CD4-positive, alpha-beta T cell (primary cell): ENCODE data around the gene PROSER2. TPM values are rescaled to one million over a fixed set of nuclear protein-coding genes. Genes with fewer than 3 reads are reported as not detected.

Source experiments
- ATAC-seq: fragments of 200-7000 bp; cut with Tn5 transposase; one replicate; pipeline ENCODE4 v1.10.0; 2022; ENCODE audit warnings: mild to moderate bottlenecking; ENCODE audit not compliant: poor library complexity
- CTCF ChIA-PET: fragments of 350-600 bp; sonication (Branson Sonifier 250); formaldehyde crosslinking; loops from one replicate; lab custom pipeline; 2021; ENCODE audit warnings: antibody characterized with exemption, inconsistent platforms; lab: Charles Lee
- POLR2A ChIA-PET: fragments of 350-600 bp; sonication (Branson Sonifier 250); formaldehyde crosslinking; loops from one replicate; lab custom pipeline; 2021; ENCODE audit warnings: antibody characterized with exemption, inconsistent platforms; lab: Charles Lee
- DNase-seq, 14 experiments: peaks; one replicate each; pipeline ENCODE4 v3.0.0-alpha.2; 2013 to 2020; ENCODE audit warnings: mixed read lengths in 2 of 14
- H3K27ac ChIP-seq, 2 donors: one replicate each; pipeline versions ENCODE4 v1.5.1 to v1.7.0; 2013; ENCODE audit warnings: low read length in 2 of 2, low read depth in 1 of 2, mild to moderate bottlenecking in 1 of 2
- H3K27me3 ChIP-seq, 2 experiments: 1 replicate in 1 of 2; 2 replicates in 1 of 2; pipeline versions ENCODE4 v1.6.1 to v1.7.0; 2013; ENCODE audit warnings: low read length in 2 of 2, control low read depth in 1 of 2, mild to moderate bottlenecking in 1 of 2, moderate library complexity in 1 of 2; ENCODE audit not compliant: insufficient read depth in 2 of 2, control insufficient read depth in 1 of 2
- H3K36me3 ChIP-seq: one replicate; pipeline ENCODE4 v1.6.1; 2013; ENCODE audit warnings: low read length, control low read depth; ENCODE audit not compliant: insufficient read depth
- H3K4me1 ChIP-seq: one replicate; pipeline ENCODE4 v1.6.1; 2013; ENCODE audit warnings: low read length, control low read depth; ENCODE audit not compliant: insufficient read depth
- H3K4me3 ChIP-seq: one replicate; pipeline ENCODE4 v1.5.1; 2013; ENCODE audit warnings: mild to moderate bottlenecking, low read length, moderate library complexity
- H3K9me3 ChIP-seq, 2 experiments: 1 replicate in 1 of 2; 2 replicates in 1 of 2; pipeline versions ENCODE4 v1.6.1 to v1.7.0; 2013; ENCODE audit warnings: low read length in 2 of 2, mild to moderate bottlenecking in 2 of 2, control low read depth in 1 of 2, moderate library complexity in 1 of 2; ENCODE audit not compliant: control insufficient read depth in 1 of 2, insufficient read depth in 1 of 2
- H3K27ac Mint-ChIP-seq: one replicate; pipeline ENCODE4 v1.8.0; 2020; ENCODE audit warnings: mixed read lengths
- H3K27me3 Mint-ChIP-seq: one replicate; pipeline ENCODE4 v1.8.0; 2021; ENCODE audit warnings: mixed read lengths
- H3K36me3 Mint-ChIP-seq: one replicate; pipeline ENCODE4 v1.8.0; 2021; ENCODE audit warnings: low read depth, mixed read lengths
- H3K4me1 Mint-ChIP-seq: one replicate; pipeline ENCODE4 v1.8.0; 2021; ENCODE audit warnings: low read depth, mixed read lengths
- H3K4me3 Mint-ChIP-seq: one replicate; pipeline ENCODE4 v1.8.0; 2020; ENCODE audit warnings: mild to moderate bottlenecking, mixed read lengths
- H3K9me3 Mint-ChIP-seq: one replicate; pipeline ENCODE4 v1.8.0; 2020; ENCODE audit warnings: mixed read lengths
- intact Hi-C, 2 experiments: fragments of 100-400 bp; cut with DNase I in 1 of 2; cut with micrococcal nuclease in 1 of 2; formaldehyde crosslinking; loops; one replicate each; pipeline versions ENCODE4 v1.15.1 to v1.9.0; 2023 to 2025; cut with DNase I, micrococcal nuclease
- total RNA-seq, 174 experiments: library from RNA in 2 of 174; stranded (reverse) in 2 of 174; gene quantifications; one replicate each; pipeline ENCODE4 v1.2.3 and lab custom pipeline; 2021 to 2026
- TF ChIP-seq, protein P1 (sequence below): fragments of 200-600 bp; IDR thresholded peaks from one replicate; pipeline ENCODE4 v1.8.0; 2022; ENCODE audit warnings: antibody characterized with exemption, mild to moderate bottlenecking

Gene PROSER2
- total RNA-seq, 2 experiments from 2014 or later: 1.1 TPM

DNA sequence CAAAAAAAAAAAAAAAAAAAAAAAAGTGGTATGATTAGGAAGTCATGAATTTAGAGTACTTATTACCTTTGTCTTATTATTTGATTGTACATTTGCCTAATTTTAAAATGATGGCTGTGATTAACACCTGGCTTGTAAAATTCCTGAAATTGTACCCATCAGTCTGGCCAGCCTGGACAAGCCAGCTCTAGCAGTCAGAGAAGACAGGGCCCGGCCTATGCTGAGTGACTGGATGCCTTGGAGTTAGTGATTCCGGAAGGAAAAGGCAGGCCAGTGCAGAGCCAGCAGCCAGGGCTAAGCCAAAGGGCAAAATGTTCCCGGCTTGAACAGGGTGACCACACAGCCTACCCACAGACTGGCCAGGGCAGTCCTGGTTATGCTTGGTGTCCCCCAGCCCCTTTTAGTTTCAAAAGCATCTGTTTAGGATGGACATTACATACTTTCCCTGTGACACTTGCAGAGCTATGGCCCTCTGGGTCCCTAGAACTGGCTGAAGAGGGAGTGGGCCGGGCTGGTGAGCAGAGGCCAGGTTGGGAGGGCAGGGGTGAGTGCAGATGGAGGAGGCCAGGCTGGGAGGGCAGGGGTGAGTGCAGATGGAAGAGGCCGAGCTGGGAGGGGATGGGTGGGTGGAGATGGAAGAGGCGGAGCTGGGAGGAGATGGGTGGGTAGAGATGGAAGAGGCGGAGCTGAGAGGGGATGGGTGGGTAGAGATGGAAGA lies 61.7 kb downstream of the PROSER2 start:
- ATAC-seq (no peak), DNase-seq (no peak)
- H3K27ac ChIP-seq: no peak overlapping the region
- no peak overlapping the region for H3K4me3 Mint-ChIP-seq
- H3K9me3 ChIP-seq: no peaks in the 10 kb centered on the region
- no peaks in the 10 kb centered on the region for H3K36me3 Mint-ChIP-seq
- H3K4me3 ChIP-seq: no peak overlapping the region
- no peaks in the 10 kb centered on the region for H3K27me3 ChIP-seq
- H3K36me3 ChIP-seq: no peaks in the 10 kb centered on the region
- ChIA-PET POLR2A (no interaction called here), CTCF (no interaction called here)
- no peaks in the 10 kb centered on the region for H3K9me3 Mint-ChIP-seq
- intact Hi-C loops: no loop called here
- H3K4me1 ChIP-seq: peaks cover 14% of the 10 kb centered on the region
- no peak overlapping the region for H3K27ac Mint-ChIP-seq
- TF ChIP-seq, protein P1, sequence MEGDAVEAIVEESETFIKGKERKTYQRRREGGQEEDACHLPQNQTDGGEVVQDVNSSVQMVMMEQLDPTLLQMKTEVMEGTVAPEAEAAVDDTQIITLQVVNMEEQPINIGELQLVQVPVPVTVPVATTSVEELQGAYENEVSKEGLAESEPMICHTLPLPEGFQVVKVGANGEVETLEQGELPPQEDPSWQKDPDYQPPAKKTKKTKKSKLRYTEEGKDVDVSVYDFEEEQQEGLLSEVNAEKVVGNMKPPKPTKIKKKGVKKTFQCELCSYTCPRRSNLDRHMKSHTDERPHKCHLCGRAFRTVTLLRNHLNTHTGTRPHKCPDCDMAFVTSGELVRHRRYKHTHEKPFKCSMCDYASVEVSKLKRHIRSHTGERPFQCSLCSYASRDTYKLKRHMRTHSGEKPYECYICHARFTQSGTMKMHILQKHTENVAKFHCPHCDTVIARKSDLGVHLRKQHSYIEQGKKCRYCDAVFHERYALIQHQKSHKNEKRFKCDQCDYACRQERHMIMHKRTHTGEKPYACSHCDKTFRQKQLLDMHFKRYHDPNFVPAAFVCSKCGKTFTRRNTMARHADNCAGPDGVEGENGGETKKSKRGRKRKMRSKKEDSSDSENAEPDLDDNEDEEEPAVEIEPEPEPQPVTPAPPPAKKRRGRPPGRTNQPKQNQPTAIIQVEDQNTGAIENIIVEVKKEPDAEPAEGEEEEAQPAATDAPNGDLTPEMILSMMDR: no peak
- no peaks in the 10 kb centered on the region for H3K27me3 Mint-ChIP-seq
- H3K4me1 Mint-ChIP-seq: no peaks in the 10 kb centered on the region

DNA sequence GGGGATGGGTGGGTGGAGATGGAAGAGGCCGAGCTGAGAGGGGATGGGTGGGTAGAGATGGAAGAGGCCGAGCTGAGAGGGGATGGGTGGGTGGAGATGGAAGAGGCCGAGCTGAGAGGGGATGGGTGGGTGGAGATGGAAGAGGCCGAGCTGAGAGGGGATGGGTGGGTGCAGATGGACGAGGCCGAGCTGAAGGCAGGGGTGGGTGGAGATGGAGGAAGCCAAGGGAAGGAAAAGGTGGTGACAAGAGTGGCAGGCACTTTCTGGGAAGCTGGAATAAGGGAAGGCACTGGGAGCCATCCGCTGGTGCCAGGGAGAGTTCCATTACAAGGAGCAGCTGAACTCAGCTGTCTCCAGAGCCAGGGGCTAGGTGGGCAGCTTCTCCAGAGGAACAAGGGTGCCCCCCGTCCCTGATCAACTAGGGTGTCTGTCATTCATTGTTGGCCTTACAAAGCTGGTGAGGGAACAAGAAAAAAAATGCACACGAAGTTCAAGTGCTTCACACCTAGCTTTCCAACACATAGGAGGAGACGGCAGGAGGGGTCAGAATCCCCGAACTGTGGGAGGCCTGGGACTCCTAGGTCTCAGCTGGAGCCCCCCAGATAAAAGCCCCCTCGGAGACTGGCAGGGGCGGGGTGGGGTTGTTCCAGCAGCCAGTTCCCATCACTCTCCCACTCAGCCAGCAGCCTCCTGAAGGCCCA lies 62.4 kb downstream of the PROSER2 start:
- ChIA-PET POLR2A (no interaction called here), CTCF (no interaction called here)
- H3K4me1 ChIP-seq: peaks cover 14% of the 10 kb centered on the region
- Mint-ChIP-seq H3K36me3 (no peaks in the 10 kb centered on the region), H3K9me3 (no peaks in the 10 kb centered on the region), H3K4me1 (no peaks in the 10 kb centered on the region), H3K4me3 (no peak overlapping the region), H3K27ac (no peak overlapping the region), H3K27me3 (no peaks in the 10 kb centered on the region)
- intact Hi-C loops: no loop called here
- no peaks in the 10 kb centered on the region for H3K27me3 ChIP-seq
- H3K27ac ChIP-seq: no peak overlapping the region
- H3K4me3 ChIP-seq: no peak overlapping the region
- H3K9me3 ChIP-seq: no peaks in the 10 kb centered on the region
- H3K36me3 ChIP-seq: no peaks in the 10 kb centered on the region
- DNase-seq (no peak), ATAC-seq (no peak)
- TF ChIP-seq, protein P1: no peak

DNA sequence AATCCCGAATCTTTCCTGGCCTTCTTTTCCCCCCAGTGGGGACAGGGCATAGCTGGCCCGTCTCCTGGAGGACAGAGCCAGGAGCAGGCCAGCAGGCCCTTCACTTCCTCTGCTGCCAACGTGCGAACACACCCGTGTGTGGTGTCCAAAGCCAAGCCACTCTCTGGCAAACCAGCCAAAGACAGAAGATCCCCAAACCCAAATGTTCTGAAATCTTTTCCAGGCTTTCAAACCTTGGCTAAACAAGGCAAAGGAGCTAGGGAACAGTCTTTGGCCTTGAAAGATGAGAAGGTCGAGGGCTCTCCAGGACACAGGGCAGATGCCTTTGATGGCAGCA lies 63.0 kb downstream of the PROSER2 start:
- H3K27me3 ChIP-seq: no peaks in the 10 kb centered on the region
- POLR2A ChIA-PET: no interaction called here
- intact Hi-C loops: no loop called here
- H3K36me3 Mint-ChIP-seq: no peaks in the 10 kb centered on the region
- H3K4me1 Mint-ChIP-seq: no peaks in the 10 kb centered on the region
- CTCF ChIA-PET: no interaction called here
- H3K9me3 ChIP-seq: no peaks in the 10 kb centered on the region
- H3K27ac ChIP-seq: no peak overlapping the region
- H3K9me3 Mint-ChIP-seq: no peaks in the 10 kb centered on the region
- peaks cover 14% of the 10 kb centered on the region for H3K4me1 ChIP-seq
- H3K27me3 Mint-ChIP-seq: no peaks in the 10 kb centered on the region
- H3K4me3 ChIP-seq: no peak overlapping the region
- ATAC-seq: no peak
- TF ChIP-seq, protein P1: no peak
- H3K36me3 ChIP-seq: no peaks in the 10 kb centered on the region
- no peak for DNase-seq
- no peak overlapping the region for H3K27ac Mint-ChIP-seq
- H3K4me3 Mint-ChIP-seq: no peak overlapping the region
